Measurements from ENCODE around the gene UNC5CL.

The UNC5CL gene

DNA sequence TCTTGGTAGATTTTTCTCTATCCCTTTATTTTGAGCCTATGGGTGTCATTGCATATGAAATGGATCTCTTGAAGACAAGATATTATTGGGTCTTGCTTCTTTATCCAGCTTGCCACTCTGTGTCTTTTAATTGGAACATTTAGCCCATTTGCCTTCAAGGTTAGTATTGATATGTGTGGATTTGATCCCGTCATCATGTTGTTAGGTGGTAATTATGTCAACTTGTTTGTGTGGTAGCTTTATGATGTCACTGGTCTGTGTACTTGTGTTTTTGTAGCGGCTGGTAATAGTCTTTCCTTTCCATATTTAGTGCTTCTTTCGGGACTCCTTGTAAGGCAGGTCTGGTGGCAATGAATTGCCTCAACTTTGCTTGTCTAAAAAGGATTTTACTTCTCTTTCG, 61.9 kb downstream of the UNC5CL start:
- TF ChIP-seq CEBPB (IDR thresholded peaks at IDR 0.05) (no peak), RAD21 (IDR thresholded peaks at IDR 0.05; ENCODE audit: low read depth) (no peak), EP300 (IDR thresholded peaks at IDR 0.05; ENCODE audit: borderline replicate concordance) (no peak), TEAD4 (IDR thresholded peaks at IDR 0.05) (no peak), EGR1 (IDR thresholded peaks at IDR 0.05) (no peak)
- TF ChIP-seq, protein P1, sequence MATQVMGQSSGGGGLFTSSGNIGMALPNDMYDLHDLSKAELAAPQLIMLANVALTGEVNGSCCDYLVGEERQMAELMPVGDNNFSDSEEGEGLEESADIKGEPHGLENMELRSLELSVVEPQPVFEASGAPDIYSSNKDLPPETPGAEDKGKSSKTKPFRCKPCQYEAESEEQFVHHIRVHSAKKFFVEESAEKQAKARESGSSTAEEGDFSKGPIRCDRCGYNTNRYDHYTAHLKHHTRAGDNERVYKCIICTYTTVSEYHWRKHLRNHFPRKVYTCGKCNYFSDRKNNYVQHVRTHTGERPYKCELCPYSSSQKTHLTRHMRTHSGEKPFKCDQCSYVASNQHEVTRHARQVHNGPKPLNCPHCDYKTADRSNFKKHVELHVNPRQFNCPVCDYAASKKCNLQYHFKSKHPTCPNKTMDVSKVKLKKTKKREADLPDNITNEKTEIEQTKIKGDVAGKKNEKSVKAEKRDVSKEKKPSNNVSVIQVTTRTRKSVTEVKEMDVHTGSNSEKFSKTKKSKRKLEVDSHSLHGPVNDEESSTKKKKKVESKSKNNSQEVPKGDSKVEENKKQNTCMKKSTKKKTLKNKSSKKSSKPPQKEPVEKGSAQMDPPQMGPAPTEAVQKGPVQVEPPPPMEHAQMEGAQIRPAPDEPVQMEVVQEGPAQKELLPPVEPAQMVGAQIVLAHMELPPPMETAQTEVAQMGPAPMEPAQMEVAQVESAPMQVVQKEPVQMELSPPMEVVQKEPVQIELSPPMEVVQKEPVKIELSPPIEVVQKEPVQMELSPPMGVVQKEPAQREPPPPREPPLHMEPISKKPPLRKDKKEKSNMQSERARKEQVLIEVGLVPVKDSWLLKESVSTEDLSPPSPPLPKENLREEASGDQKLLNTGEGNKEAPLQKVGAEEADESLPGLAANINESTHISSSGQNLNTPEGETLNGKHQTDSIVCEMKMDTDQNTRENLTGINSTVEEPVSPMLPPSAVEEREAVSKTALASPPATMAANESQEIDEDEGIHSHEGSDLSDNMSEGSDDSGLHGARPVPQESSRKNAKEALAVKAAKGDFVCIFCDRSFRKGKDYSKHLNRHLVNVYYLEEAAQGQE (IDR thresholded peaks at IDR 0.05; ENCODE audit: low read depth) = no peak
